ENCODE measurements around the gene PXN. TPM values are rescaled to one million over a fixed set of nuclear protein-coding genes. Genes with fewer than 3 reads are reported as not detected.

The PXN gene
- total RNA-seq = 54.5 and 61.5 TPM in 2 replicates
- long read RNA-seq, partial matches to known transcripts = 0 of 8 reads
- long read RNA-seq, other reads (novel, unspliced or antisense) = 8 of 8 reads

DNA sequence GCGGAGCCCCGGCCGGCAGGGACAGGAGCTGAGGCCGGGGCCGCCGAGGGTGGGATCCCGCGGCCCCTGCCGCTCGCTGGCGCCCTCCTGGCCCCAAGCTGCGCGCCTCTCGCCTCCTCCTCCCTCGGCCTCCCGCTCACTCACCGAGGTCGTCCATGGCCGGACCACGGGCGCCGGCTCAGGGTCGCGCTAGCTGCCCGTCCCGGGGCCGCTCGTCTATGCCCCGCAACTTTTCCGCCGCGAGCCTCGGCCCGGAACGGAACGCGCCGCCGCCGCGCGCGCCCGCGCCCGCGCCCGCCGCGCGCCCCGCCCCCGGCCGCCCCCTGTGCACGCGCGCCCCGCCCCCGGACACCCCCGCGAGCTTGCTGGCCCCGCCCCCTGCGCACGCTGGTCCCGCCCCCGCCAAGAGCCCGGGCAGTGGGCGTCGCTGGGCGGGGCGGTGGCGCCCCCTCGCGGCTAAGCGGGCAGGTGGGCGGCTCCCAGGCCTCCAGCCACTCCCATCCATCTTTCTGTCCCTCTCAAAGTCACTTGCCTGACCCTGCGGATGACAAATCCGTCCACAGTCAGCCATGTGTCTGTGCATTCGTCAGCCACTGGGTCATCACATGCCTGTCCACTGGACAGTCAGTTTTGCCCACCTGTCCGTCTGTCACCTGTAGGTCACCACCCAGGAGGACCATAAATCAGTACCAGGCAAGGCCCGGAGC, at the start of gene PXN:
PXN (minus strand) TSS at position 258 of the 707 bp plus-strand sequence; CDS start at position 157, 101 bp downstream.
- peak within 1 kb of the TSS; percentile 92 for H3K4me3 Mint-ChIP-seq
- H3K27ac Mint-ChIP-seq (ENCODE audit: unreplicated experiment) = peak within 1 kb of the TSS; percentile 12
- H3K4me1 Mint-ChIP-seq = peaks cover 47% of the 10 kb centered on the region
- no peaks in the 10 kb centered on the region for H3K9me3 Mint-ChIP-seq
- TF ChIP-seq, protein P1, sequence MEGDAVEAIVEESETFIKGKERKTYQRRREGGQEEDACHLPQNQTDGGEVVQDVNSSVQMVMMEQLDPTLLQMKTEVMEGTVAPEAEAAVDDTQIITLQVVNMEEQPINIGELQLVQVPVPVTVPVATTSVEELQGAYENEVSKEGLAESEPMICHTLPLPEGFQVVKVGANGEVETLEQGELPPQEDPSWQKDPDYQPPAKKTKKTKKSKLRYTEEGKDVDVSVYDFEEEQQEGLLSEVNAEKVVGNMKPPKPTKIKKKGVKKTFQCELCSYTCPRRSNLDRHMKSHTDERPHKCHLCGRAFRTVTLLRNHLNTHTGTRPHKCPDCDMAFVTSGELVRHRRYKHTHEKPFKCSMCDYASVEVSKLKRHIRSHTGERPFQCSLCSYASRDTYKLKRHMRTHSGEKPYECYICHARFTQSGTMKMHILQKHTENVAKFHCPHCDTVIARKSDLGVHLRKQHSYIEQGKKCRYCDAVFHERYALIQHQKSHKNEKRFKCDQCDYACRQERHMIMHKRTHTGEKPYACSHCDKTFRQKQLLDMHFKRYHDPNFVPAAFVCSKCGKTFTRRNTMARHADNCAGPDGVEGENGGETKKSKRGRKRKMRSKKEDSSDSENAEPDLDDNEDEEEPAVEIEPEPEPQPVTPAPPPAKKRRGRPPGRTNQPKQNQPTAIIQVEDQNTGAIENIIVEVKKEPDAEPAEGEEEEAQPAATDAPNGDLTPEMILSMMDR (conservative IDR thresholded peaks at IDR 0.05) = peak; percentile 87
- no peaks in the 10 kb centered on the region for H3K36me3 Mint-ChIP-seq (ENCODE audit: low read depth)
- peaks cover 3% of the 10 kb centered on the region for H3K27me3 Mint-ChIP-seq (ENCODE audit: low read depth)
- peak; percentile 92 for DNase-seq (ENCODE audit: low read depth, low spot score)

DNA sequence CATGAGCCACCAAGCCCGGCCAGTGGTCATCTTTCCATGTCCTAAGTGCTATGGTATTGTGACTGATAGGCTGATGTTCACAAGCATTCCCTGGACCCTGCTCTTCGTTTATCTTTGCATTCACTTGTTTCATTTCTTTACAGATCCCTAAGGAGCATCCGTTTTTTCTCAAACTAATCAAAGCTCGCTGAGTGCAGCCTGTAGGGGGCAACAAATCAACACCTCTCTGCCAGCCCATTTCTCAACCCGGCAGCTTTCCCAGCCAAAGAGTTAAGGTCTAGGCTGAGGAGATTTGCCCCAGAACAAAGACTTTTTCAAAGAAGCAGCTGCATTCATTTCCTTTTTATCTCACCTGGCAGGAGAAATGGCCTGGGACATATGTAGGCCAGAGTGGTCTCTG, 48.7 kb upstream of the PXN start:
- Mint-ChIP-seq H3K9me3 (no peaks in the 10 kb centered on the region), H3K27me3 (ENCODE audit: low read depth) (peaks cover 2% of the 10 kb centered on the region), H3K4me1 (peaks cover 14% of the 10 kb centered on the region), H3K4me3 (no peak overlapping the region), H3K36me3 (ENCODE audit: low read depth) (no peaks in the 10 kb centered on the region), H3K27ac (ENCODE audit: unreplicated experiment) (no peak overlapping the region)
- DNase-seq (ENCODE audit: low read depth, low spot score) = no peak
- TF ChIP-seq, protein P1 (conservative IDR thresholded peaks at IDR 0.05) = peak; percentile 36

DNA sequence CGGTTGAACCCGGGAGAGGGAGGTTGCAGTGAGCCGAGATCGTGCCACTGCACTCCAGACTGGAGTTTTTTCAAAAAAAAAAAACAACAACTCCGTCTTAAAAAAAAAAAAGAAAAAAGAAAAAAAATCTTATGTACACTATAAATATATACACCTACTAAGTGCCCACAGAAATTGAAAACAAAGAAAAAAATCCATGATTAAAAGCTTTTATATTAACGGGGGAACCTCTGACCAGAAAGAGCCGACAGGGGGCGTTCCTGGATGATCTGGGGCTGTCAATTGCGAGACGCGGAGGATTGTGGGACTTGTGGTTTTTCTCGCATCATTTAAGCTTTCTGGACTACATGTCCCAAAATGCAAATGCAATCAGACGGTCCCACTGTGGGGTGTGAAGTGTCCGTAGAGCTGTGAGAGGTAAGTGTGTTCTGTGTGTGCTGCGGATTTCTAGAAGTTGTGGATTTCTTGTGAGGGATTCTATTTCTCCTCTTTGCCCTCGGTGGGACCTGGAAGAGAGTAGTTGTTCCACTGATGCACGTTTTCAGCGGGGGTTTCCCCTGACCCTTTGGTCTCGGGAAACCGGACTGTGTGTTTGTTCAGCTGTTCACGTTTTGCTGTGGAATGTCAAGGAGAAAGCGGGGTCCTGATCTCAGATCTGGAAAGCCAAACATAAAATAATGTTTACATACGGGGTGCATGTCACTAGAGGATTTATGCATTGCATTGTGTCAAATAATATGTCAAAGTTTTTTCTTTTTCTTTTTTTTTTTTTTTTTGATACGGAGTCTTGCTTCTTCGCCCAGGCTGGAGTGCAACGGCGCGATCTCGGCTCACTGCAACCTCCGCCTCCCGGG, 36.7 kb upstream of the PXN start, which contains the start of gene SIRT4:
SIRT4 (plus strand) TSS at position 360 of the 854 bp plus-strand sequence. CDS start 1,241 bp downstream, outside the sequence.
- Mint-ChIP-seq H3K27me3 (ENCODE audit: low read depth) (no peaks in the 10 kb centered on the region), H3K36me3 (ENCODE audit: low read depth) (no peaks in the 10 kb centered on the region), H3K4me1 (peaks cover 6% of the 10 kb centered on the region), H3K9me3 (no peaks in the 10 kb centered on the region), H3K4me3 (peak within 1 kb of the TSS; percentile 91), H3K27ac (ENCODE audit: unreplicated experiment) (peak within 1 kb of the TSS; percentile 89)
- peak; percentile 88 for DNase-seq (ENCODE audit: low read depth, low spot score)
- TF ChIP-seq, protein P1 (conservative IDR thresholded peaks at IDR 0.05) = peak; percentile 90

DNA sequence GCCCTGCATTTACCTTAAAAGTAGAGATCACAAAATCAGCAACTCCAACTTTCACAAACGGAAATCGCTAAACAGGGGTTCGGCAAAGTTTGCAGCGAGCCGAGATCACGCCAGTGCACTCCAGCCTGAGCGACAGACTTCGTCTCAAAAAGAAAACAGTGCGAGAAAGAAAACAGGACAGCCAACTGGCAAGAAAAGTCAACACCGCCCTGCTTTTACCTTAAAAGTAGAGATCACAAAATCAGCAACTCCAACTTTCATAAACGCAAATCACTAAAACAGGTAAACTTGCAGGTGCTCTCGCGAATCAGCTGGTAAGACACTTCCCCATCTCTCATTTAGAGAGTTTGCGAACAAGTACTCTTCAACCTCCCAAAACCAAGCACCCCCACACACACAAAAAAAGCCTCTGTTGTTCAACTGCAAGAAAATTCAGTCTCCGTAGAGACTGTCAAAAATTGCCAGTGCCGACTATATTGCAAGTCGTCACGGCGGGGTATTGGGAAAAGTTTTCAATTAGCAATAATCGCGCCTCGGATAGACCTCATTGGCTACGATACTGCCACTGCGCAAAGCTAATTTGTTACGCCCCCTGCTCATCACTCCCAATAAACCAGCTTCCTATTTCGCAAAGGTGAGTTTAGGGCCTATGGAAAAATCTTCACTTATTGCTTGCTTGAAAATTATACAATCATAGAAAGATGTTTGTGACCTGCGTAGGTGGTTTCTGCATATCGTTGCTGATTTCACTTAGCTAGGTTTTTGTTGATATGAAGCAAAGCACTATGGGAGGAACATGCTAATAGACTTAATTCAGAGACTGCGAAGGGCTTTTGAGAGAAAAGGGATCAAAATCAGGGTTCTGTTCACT, 27.4 kb upstream of the PXN start, which contains the start of gene RNU4-1:
RNU4-1 (minus strand) TSS at position 577 of the 871 bp plus-strand sequence.
- no peaks in the 10 kb centered on the region for H3K9me3 Mint-ChIP-seq
- TF ChIP-seq, protein P1 (conservative IDR thresholded peaks at IDR 0.05) = no peak
- H3K27me3 Mint-ChIP-seq (ENCODE audit: low read depth) = no peaks in the 10 kb centered on the region
- H3K4me3 Mint-ChIP-seq = no peak within 1 kb of the TSS
- H3K4me1 Mint-ChIP-seq = peaks cover 16% of the 10 kb centered on the region
- no peaks in the 10 kb centered on the region for H3K36me3 Mint-ChIP-seq (ENCODE audit: low read depth)
- H3K27ac Mint-ChIP-seq (ENCODE audit: unreplicated experiment) = no peak within 1 kb of the TSS
- peak; percentile 70 for DNase-seq (ENCODE audit: low read depth, low spot score)

DNA sequence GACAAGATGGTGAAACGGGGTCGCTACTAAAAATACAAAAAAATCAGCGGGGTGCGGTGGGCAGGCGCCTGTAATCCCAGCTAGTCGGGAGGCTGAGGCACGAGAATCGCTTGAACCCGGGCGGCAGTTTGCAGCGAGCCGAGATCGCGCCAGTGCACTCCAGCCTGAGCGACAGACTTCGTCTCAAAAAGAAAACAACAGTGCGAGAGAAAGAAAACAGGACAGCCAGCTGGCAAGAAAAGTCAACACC, 26.8 kb upstream of the PXN start:
- Mint-ChIP-seq H3K9me3 (no peaks in the 10 kb centered on the region), H3K36me3 (ENCODE audit: low read depth) (no peaks in the 10 kb centered on the region), H3K4me1 (peaks cover 16% of the 10 kb centered on the region), H3K27ac (ENCODE audit: unreplicated experiment) (no peak overlapping the region), H3K27me3 (ENCODE audit: low read depth) (no peaks in the 10 kb centered on the region), H3K4me3 (no peak overlapping the region)
- TF ChIP-seq, protein P1 (conservative IDR thresholded peaks at IDR 0.05) = no peak
- DNase-seq (ENCODE audit: low read depth, low spot score) = no peak

Data from neural crest cell (in vitro differentiated cells).